Fibroblast of lung (primary cell): ENCODE measurements around the gene ECSIT.

ENCODE experiments used
- EZH2 ChIP-seq: IDR thresholded peaks from 2 replicates; pipeline ENCODE4 v1.5.1; 2012; ENCODE audit warnings: low read length, control low read depth, mild to moderate bottlenecking; ENCODE audit errors: missing control alignments
- TF ChIP-seq, protein P1 (sequence below), 2 donors: IDR thresholded peaks in 1 of 2; conservative IDR thresholded peaks in 1 of 2; 1 replicate in 1 of 2; 2 replicates in 1 of 2; pipeline ENCODE4 v1.5.1; 2011 to 2012; ENCODE audit warnings: low read length in 2 of 2, control low read depth in 1 of 2, inconsistent platforms in 1 of 2, low read depth in 1 of 2, mild to moderate bottlenecking in 1 of 2

DNA sequence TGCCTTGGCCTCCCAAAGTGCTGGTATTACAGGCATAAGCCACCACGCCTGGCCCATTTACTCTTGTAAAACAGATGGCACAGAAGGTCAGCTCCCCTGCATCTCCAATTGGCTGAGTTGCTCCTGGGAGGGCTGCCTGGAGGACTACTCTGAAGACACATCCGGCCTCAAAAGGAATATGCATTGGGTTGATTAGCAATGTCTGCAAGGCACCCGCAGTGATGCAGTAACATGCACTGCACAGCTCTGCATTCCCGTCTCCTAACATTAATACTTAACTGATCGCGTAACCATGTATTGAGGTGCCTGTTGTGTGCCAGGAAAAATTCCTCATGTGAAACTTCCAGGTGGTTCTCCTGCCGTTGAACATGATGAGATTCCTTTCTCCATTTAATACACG, 53.1 kb downstream of the ECSIT start:
- TF ChIP-seq EZH2 = no peak
- TF ChIP-seq, protein P1, sequence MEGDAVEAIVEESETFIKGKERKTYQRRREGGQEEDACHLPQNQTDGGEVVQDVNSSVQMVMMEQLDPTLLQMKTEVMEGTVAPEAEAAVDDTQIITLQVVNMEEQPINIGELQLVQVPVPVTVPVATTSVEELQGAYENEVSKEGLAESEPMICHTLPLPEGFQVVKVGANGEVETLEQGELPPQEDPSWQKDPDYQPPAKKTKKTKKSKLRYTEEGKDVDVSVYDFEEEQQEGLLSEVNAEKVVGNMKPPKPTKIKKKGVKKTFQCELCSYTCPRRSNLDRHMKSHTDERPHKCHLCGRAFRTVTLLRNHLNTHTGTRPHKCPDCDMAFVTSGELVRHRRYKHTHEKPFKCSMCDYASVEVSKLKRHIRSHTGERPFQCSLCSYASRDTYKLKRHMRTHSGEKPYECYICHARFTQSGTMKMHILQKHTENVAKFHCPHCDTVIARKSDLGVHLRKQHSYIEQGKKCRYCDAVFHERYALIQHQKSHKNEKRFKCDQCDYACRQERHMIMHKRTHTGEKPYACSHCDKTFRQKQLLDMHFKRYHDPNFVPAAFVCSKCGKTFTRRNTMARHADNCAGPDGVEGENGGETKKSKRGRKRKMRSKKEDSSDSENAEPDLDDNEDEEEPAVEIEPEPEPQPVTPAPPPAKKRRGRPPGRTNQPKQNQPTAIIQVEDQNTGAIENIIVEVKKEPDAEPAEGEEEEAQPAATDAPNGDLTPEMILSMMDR (conservative IDR thresholded peaks at IDR 0.05 in 1 of 2, IDR thresholded peaks at IDR 0.05 in 1 of 2; ENCODE audit: low read depth in 1 of 2, low read length in 2 of 2) = no peak
